ENCODE measurements around the gene PSIP1.

GRCh38 chr9:15422372-15423230 is 88.2 kb downstream of the PSIP1 start, which contains the start of gene SNAPC3:
- TF ChIP-seq EZH2 (IDR thresholded peaks at IDR 0.05; ENCODE audit: insufficient read depth, poor library complexity, severe bottlenecking) (no peak), EZH2phosphoT487 (IDR thresholded peaks at IDR 0.05; ENCODE audit: insufficient read depth, low read depth) (no peak)
